Heart left ventricle (tissue), 16 donors: ENCODE results near the gene ZNF697. TPM values are rescaled to one million over a fixed set of nuclear protein-coding genes. Genes with fewer than 3 reads are reported as not detected.

ENCODE experiments used
- ATAC-seq, 4 donors: fragments of 200-7000 bp; cut with Tn5 transposase; one replicate each; pipeline ENCODE4 v1.9.1; 2020 to 2022; ENCODE audit warnings: moderate library complexity in 4 of 4, mild to moderate bottlenecking in 3 of 4, moderate number of reproducible peaks in 1 of 4
- DNase-seq, 5 donors: peaks; one replicate each; pipeline ENCODE4 v3.0.0-alpha.2; 2020
- H3K27ac ChIP-seq, 12 donors: fragments of 200-600 bp; sonication (generic) in 4 of 12; one replicate each; pipeline versions ENCODE4 v1.5.0 to v1.8.0; 2016 to 2022; ENCODE audit warnings: mild to moderate bottlenecking in 2 of 12
- H3K27me3 ChIP-seq, 9 donors: fragments of 200-600 bp; sonication (generic) in 2 of 9; one replicate each; pipeline versions ENCODE4 v1.5.1 to v1.8.0; 2016 to 2022; ENCODE audit warnings: mild to moderate bottlenecking in 3 of 9
- H3K36me3 ChIP-seq, 9 donors: fragments of 200-600 bp; sonication (generic) in 2 of 9; one replicate each; pipeline versions ENCODE4 v1.5.0 to v1.8.0; 2018 to 2022; ENCODE audit warnings: mild to moderate bottlenecking in 2 of 9
- H3K4me1 ChIP-seq, 12 donors: fragments of 200-600 bp; sonication (generic) in 4 of 12; one replicate each; pipeline versions ENCODE4 v1.5.0 to v1.8.0; 2016 to 2022; ENCODE audit warnings: mild to moderate bottlenecking in 3 of 12
- H3K4me3 ChIP-seq, 12 donors: fragments of 200-600 bp; sonication (generic) in 4 of 12; one replicate each; pipeline versions ENCODE4 v1.5.0 to v1.8.0; 2017 to 2022; ENCODE audit warnings: mild to moderate bottlenecking in 9 of 12, moderate library complexity in 4 of 12
- H3K9me3 ChIP-seq, 12 donors: fragments of 200-600 bp; sonication (generic) in 4 of 12; one replicate each; pipeline versions ENCODE4 v1.5.0 to v1.8.0; 2016 to 2022; ENCODE audit warnings: mild to moderate bottlenecking in 1 of 12
- POLR2A ChIP-seq, 2 donors: fragments of 450-650 bp; IDR thresholded peaks; one replicate each; pipeline ENCODE4 v1.6.1; 2017; ENCODE audit warnings: antibody characterized with exemption in 2 of 2, mild to moderate bottlenecking in 2 of 2, moderate library complexity in 2 of 2
- WGBS, 4 donors: extraction: QIAGEN DNeasy Blood & Tissue Kit in 2 of 4; methylation state at CpG; one replicate each; pipeline versions ENCODE4 v1.1.5 to v1.1.7; 2013 to 2018; 5-methylcytosine and 5-hydroxymethylcytosine counted together
- intact Hi-C, 10 donors: fragments of 100-400 bp; cut with DNase I; formaldehyde crosslinking; loops; one replicate each; pipeline versions ENCODE4 v1.11.1 to v1.14.2; 2022
- polyA plus RNA-seq, 2 donors: library from polyadenylated mRNA; stranded (reverse); fragments of 200-250 nt; gene quantifications; one replicate each; pipeline ENCODE4 v1.2.3, GENCODE V29; 2013
- total RNA-seq, 9 donors: library from RNA; depleted of rRNA in 2 of 9; stranded (reverse); fragments of >200 nt in 2 of 9; fragmentation: NEBNext Ultra II Directional in 3 of 9; extraction: Animal tissue kit (Norgen Biotek cat#: 25700) in 3 of 9; gene quantifications; one replicate each; pipeline versions ENCODE4 v1.1.0 to v1.2.4, GENCODE V29; 2016 to 2023
- TF ChIP-seq, protein P1 (sequence below), 12 donors: fragments of 200-600 bp; sonication (generic) in 4 of 12; IDR thresholded peaks; one replicate each; pipeline versions ENCODE4 v1.5.0 to v1.8.0; 2018 to 2022; ENCODE audit warnings: antibody characterized with exemption in 12 of 12, mild to moderate bottlenecking in 5 of 12
- donor health status: ischemic (EF 13 %, LVEDD 7.1; RV severe dilation, severe dysfunction).
- donor health status: healthy with polysubstance abuse.
- donor health status: DM: no; HTN: yes; CAD: no.
- donor health status: DM: no; HTN: no; CAD: no.
- donor health status: ischemic (EF 25% LVEDD 6.9; RV normal size, moderate dysfunction).
- donor health status: ischemic (EF 25% LVEDD 5.7; RV mildly dilated, moderate dysfunction).
- donor health status: healthy.
- donor health status: DM: yes; HTN: yes; CAD: no.
- donor health status: ischemic (EF 35%, LVEDD 5.7; RV mildly dilated, moderate dysfunction).
- donor health status: nonischemic (EF 11% LVEDD 7.7; RV severe dilation, severe dysfunction).
- donor health status: DM: yes; HTN: yes; CAD: no.
- donor health status: PGD.
- donor health status: ischemic (EF 29% LVEDD 5.4; RV normal size, mild dysfunction).
- donor health status: nonischemic (EF 23%, LVEDD 6.1; RV moderate dilation, normal function).

The ZNF697 gene
- total and polyA plus RNA-seq, 11 donors, result 2.8 to 14.0 (median 10.1) TPM

DNA sequence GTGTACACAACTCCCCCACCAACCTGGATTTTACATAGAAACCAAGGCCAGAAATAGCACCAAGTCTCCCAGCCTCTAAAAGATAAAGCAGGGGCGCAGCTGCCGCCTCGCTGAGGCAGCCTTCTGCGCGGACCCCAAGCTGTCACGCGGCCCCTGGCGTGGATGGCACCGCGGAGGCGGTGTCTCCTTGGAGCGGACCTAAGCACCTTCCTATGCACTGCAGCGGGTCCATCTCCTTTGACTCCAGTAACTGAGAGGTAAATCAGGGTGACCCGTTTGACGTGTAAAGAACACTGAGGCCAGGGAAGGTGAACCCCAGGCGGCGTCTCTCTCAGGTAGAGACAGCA is 17.0 kb downstream of the ZNF697 start:
- DNase-seq (peak in 2 of 5 donors; percentile 27 to 39), ATAC-seq (peak in 3 of 4 donors; percentile 2 to 16 (median 10))
- Histone ChIP-seq H3K27ac (peak overlapping the region; percentile 81 to 94 (median 88)), H3K4me1 (peaks cover 8 to 97% (median 73%) of the 10 kb centered on the region in 12 donors), H3K36me3 (no peaks in the 10 kb centered on the region), H3K27me3 (no peaks in the 10 kb centered on the region), H3K4me3 (peak overlapping the region in 11 of 12 donors; percentile 5 to 48 (median 36)), H3K9me3 (no peaks in the 10 kb centered on the region)
- WGBS, 4 donors, result 29 to 39% (median 36%) methylated on average over 17 of the region's 17 CpGs
- intact Hi-C loops, result loop anchor here in 3 of 10 donors (1.0 to 2.0 kb wide), 2 partner anchors 17 to 18 kb away; partner anchors contain the start of gene ZNF697 (in 3 of the 3)
- TF ChIP-seq, protein P1, sequence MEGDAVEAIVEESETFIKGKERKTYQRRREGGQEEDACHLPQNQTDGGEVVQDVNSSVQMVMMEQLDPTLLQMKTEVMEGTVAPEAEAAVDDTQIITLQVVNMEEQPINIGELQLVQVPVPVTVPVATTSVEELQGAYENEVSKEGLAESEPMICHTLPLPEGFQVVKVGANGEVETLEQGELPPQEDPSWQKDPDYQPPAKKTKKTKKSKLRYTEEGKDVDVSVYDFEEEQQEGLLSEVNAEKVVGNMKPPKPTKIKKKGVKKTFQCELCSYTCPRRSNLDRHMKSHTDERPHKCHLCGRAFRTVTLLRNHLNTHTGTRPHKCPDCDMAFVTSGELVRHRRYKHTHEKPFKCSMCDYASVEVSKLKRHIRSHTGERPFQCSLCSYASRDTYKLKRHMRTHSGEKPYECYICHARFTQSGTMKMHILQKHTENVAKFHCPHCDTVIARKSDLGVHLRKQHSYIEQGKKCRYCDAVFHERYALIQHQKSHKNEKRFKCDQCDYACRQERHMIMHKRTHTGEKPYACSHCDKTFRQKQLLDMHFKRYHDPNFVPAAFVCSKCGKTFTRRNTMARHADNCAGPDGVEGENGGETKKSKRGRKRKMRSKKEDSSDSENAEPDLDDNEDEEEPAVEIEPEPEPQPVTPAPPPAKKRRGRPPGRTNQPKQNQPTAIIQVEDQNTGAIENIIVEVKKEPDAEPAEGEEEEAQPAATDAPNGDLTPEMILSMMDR (IDR thresholded peaks at IDR 0.05), result no peak
- no peak for TF ChIP-seq POLR2A (IDR thresholded peaks at IDR 0.05)

DNA sequence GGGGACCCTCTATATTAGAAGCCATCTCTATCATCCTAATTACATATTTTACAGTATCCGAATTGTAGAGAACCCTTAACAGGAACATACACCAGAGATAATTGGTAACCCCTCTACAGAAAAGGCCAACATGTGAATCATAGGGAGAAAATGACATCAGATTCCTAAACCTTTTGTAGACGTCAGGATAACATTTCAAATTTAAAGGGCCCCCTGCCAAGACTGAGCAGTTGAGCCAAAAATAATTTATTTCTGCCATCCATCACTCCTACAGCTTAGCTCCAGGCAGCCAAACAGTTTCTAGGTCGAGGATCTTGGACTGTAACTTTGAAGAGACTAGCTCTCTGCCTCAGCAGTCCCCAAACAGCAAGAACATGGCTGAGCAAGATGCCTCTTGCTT is 21.2 kb downstream of the ZNF697 start:
- WGBS, 4 donors, result 18 to 23% (median 21%) methylated on average over 3 of the region's 3 CpGs
- no peak for TF ChIP-seq POLR2A (IDR thresholded peaks at IDR 0.05)
- TF ChIP-seq, protein P1 (IDR thresholded peaks at IDR 0.05), result no peak
- ATAC-seq, result peak in 3 of 4 donors; percentile 47 to 59 (median 57)
- Histone ChIP-seq H3K4me3 (no peak overlapping the region), H3K36me3 (peaks cover 0 to 40% (median 28%) of the 10 kb centered on the region in 9 donors), H3K27ac (peak overlapping the region in 11 of 12 donors; percentile 37 to 94 (median 78)), H3K27me3 (no peaks in the 10 kb centered on the region), H3K4me1 (peaks cover 0 to 57% (median 39%) of the 10 kb centered on the region in 12 donors), H3K9me3 (no peaks in the 10 kb centered on the region)
- intact Hi-C loops, result loop anchor here in 1 of 10 donors (2.0 kb wide), 1 partner anchor 20 kb away; no protein-coding TSS in a partner anchor
- peak in 3 of 5 donors; percentile 42 to 45 (median 44) for DNase-seq

DNA sequence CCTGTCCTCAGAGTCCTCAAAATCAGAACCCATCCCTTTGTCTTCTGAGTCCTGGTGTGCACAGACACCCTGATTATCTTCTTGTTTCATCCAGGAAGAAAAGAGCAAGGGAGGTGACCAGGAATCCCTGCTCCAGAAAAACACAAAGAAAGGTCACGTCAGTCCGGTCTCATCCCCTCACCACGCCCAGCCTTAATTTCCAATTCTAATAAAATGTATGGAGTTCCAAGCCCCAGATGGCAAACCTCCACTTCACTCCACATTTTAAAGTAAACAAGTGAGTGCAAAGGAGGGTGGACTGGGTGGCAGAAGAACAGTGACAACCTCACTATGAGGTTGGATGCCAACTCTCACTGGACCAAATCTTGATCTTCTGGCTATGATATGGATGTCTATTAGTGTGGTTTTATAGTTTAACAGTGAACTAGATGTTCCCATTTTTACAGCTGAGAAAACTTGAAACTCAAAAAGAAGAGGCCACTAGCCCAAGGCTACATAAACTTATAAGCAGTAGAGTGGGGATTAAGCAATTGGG is 22.0 kb downstream of the ZNF697 start:
- 92 to 97% (median 93%) methylated on average over 3 of the region's 3 CpGs for WGBS, 4 donors
- TF ChIP-seq POLR2A (IDR thresholded peaks at IDR 0.05), result no peak
- TF ChIP-seq, protein P1 (IDR thresholded peaks at IDR 0.05), result no peak
- DNase-seq (no peak), ATAC-seq (no peak)
- peaks cover 0 to 40% (median 28%) of the 10 kb centered on the region in 9 donors for H3K36me3 ChIP-seq
- intact Hi-C loops, result loop anchor here in 1 of 10 donors (2.0 kb wide), 1 partner anchor 21 kb away; no protein-coding TSS in a partner anchor
- peaks cover 0 to 55% (median 35%) of the 10 kb centered on the region in 12 donors for H3K4me1 ChIP-seq
- H3K9me3 ChIP-seq, result no peaks in the 10 kb centered on the region
- H3K27me3 ChIP-seq, result no peaks in the 10 kb centered on the region
- H3K4me3 ChIP-seq, result no peak overlapping the region
- H3K27ac ChIP-seq, result peak overlapping the region in 10 of 12 donors; percentile 37 to 94 (median 78)

DNA sequence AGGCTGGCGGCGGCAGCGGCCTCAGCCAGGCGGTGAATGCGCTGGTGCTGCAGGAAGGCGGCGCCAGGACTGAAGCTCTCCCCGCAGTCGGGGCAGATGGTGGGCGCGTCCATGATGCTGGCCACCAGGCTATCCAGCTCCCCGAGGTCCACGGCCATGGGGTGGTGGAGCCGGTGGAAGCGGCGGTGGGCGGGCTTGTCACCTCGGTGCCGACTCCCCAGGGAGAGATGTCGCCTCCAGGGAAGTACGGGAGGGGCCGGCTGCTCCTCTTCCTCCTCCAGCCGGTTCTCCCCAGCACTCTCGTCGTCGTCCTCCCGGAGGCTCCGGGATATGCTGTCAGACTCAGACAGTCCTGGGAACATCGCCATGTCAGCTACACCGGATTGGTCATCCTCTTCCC is 24.4 kb downstream of the ZNF697 start:
- TF ChIP-seq, protein P1 (IDR thresholded peaks at IDR 0.05), result no peak
- no peak for TF ChIP-seq POLR2A (IDR thresholded peaks at IDR 0.05)
- peaks cover 0 to 46% (median 23%) of the 10 kb centered on the region in 12 donors for H3K4me1 ChIP-seq
- peak overlapping the region in 1 of 12 donors; percentile 14 for H3K27ac ChIP-seq
- WGBS, 4 donors, result 79 to 83% (median 80%) methylated on average over 24 to 30 of the region's 30 CpGs
- DNase-seq, result peak in 2 of 5 donors; percentile 16 to 59
- H3K27me3 ChIP-seq, result no peaks in the 10 kb centered on the region
- ATAC-seq, result no peak
- H3K4me3 ChIP-seq, result no peak overlapping the region
- peaks cover 0 to 40% (median 28%) of the 10 kb centered on the region in 9 donors for H3K36me3 ChIP-seq
- no peaks in the 10 kb centered on the region for H3K9me3 ChIP-seq
- intact Hi-C loops, result no loop called here
